ENCODE results near the gene LAPTM5.
"Not testable (repeated sequence)": the region's sequence is repeated elsewhere in the genome, so short reads cannot be mapped to it uniquely, and the experiment has no call there.

LAPTM5 gene

DNA sequence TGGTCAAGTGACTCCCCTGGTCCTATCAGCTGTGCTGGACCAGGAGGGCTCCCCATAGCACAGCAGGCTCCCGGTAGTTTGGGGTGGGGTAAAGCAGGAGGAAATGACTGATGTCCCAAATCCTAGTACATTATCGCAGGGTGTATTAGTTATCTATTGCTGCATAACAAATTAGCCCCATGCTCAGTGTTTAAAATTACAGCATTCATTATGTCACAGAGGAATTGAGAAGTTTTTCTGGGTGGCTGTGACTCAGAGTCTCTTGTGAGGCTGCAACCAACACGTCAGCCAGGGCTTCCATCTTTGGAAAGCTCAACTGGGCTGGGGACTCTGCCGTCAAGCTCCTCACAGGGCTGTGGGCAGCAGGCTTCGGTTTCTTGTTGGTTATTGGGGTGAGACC lies 34.3 kb upstream of the LAPTM5 start:
- no peaks in the 10 kb centered on the region for H3K4me1 ChIP-seq (ENCODE audit: control insufficient read depth in 1 of 2, insufficient read depth in 2 of 2, low read length in 2 of 2)
- no peak overlapping the region for H2AK5ac ChIP-seq (ENCODE audit: low read length)
- H3K79me1 ChIP-seq (ENCODE audit: low read length), result no peaks in the 10 kb centered on the region
- H3K18ac ChIP-seq (ENCODE audit: low read length), result no peak overlapping the region
- H2BK5ac ChIP-seq (ENCODE audit: low read depth, low read length, poor library complexity), result no peak overlapping the region
- no peak overlapping the region for H3K4ac ChIP-seq (ENCODE audit: low read depth, low read length)
- no peak overlapping the region for H2AFZ ChIP-seq (ENCODE audit: insufficient read depth, low read length, poor library complexity)
- H2BK120ac ChIP-seq (ENCODE audit: insufficient read depth, low read length, poor library complexity), result no peak overlapping the region
- H3K14ac ChIP-seq (ENCODE audit: low read length), result no peak overlapping the region
- no peak overlapping the region for H3K4me3 ChIP-seq (ENCODE audit: low read depth, low read length)
- no peak overlapping the region for H4K12ac ChIP-seq (ENCODE audit: low read depth, low read length)
- H3K79me2 ChIP-seq (ENCODE audit: control insufficient read depth, insufficient read depth, low read length, poor library complexity), result no peaks in the 10 kb centered on the region
- H4K8ac ChIP-seq (ENCODE audit: low read depth, low read length), result no peak overlapping the region
- no peak overlapping the region for H3K23ac ChIP-seq (ENCODE audit: low read length)
- no peak overlapping the region for H4K91ac ChIP-seq (ENCODE audit: low read depth, low read length)
- no peak overlapping the region for H2BK12ac ChIP-seq (ENCODE audit: low read length)
- no peak overlapping the region for H3K27ac ChIP-seq (ENCODE audit: low read depth, low read length)
- H3K9me3 ChIP-seq (ENCODE audit: insufficient read depth, low read depth, low read length), result no peaks in the 10 kb centered on the region
- no peaks in the 10 kb centered on the region for H3K27me3 ChIP-seq (ENCODE audit: insufficient read depth, low read length)
- DNase-seq, result no peak
- H3K4me2 ChIP-seq (ENCODE audit: low read length), result no peak overlapping the region
- no CpG with 5 or more reads among the region's 5 CpGs for WGBS (ENCODE audit: extremely low coverage, insufficient coverage, insufficient read length)
- no peak overlapping the region for H3K9ac ChIP-seq (ENCODE audit: low read length)
- no peaks in the 10 kb centered on the region for H3K36me3 ChIP-seq (ENCODE audit: control insufficient read depth in 1 of 2, insufficient read depth in 2 of 2, low read length in 2 of 2)

DNA sequence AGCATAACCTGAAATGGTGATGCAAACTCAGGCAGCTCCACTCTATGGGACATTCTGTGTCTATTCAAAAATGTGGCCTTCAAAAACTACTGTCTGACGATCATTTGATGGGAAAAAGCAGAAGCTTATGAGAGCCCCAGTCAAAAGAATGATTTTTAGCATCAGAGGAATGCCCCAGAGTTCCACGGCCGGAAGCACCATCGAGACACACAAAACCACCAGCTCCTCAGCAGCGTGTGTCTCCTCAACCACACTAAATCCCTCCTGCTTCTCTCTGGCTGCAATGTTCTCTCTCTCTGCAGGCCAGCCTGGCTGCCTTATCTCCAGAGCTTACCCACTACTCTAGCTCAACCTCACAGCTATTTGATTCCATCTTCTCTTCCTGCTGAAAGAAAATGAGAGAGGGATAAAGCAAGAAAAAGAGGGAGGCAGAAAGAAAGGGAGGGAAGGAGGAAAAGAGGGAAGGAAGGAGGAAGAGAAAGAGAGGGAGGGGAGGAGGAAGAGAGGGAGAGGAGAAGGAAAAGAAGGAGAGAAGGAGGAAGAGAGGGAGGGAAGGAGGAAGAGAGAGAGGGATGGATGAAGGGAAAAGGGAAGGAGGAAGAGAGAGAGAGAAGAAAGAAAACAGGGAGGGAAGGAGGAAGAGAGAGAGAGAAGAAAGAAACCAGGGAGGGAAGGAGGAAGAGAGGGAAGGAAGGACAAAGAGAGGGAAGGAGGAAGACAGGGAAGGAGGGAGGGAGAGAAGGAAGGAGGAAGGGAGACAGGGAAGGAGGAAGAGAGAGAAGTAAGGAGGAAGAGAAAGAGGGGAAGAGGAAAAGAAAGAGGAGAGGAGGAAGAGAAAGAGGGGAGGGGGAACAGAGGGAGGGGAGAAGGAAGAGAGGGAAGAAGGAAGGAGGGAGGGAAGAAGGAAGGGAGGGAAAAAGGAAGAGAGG lies 33.5 kb upstream of the LAPTM5 start:
- no peak overlapping the region for H2BK12ac ChIP-seq (ENCODE audit: low read length)
- no peak overlapping the region for H3K27ac ChIP-seq (ENCODE audit: low read depth, low read length)
- no peaks in the 10 kb centered on the region for H3K79me2 ChIP-seq (ENCODE audit: control insufficient read depth, insufficient read depth, low read length, poor library complexity)
- no peaks in the 10 kb centered on the region for H3K4me1 ChIP-seq (ENCODE audit: control insufficient read depth in 1 of 2, insufficient read depth in 2 of 2, low read length in 2 of 2)
- no peak overlapping the region for H2BK120ac ChIP-seq (ENCODE audit: insufficient read depth, low read length, poor library complexity)
- no peak overlapping the region for H3K9ac ChIP-seq (ENCODE audit: low read length)
- H4K8ac ChIP-seq (ENCODE audit: low read depth, low read length), result no peak overlapping the region
- no peak overlapping the region for H3K23ac ChIP-seq (ENCODE audit: low read length)
- no peak overlapping the region for H4K12ac ChIP-seq (ENCODE audit: low read depth, low read length)
- no peak overlapping the region for H3K4ac ChIP-seq (ENCODE audit: low read depth, low read length)
- H3K9me3 ChIP-seq (ENCODE audit: insufficient read depth, low read depth, low read length), result no peaks in the 10 kb centered on the region
- H4K91ac ChIP-seq (ENCODE audit: low read depth, low read length), result no peak overlapping the region
- WGBS (ENCODE audit: extremely low coverage, insufficient coverage, insufficient read length), result no CpG with 5 or more reads among the region's 5 CpGs
- no peaks in the 10 kb centered on the region for H3K79me1 ChIP-seq (ENCODE audit: low read length)
- no peak overlapping the region for H3K18ac ChIP-seq (ENCODE audit: low read length)
- H2AK5ac ChIP-seq (ENCODE audit: low read length), result no peak overlapping the region
- no peak overlapping the region for H3K14ac ChIP-seq (ENCODE audit: low read length)
- no peak overlapping the region for H3K4me2 ChIP-seq (ENCODE audit: low read length)
- no peaks in the 10 kb centered on the region for H3K27me3 ChIP-seq (ENCODE audit: insufficient read depth, low read length)
- no peak overlapping the region for H3K4me3 ChIP-seq (ENCODE audit: low read depth, low read length)
- no peaks in the 10 kb centered on the region for H3K36me3 ChIP-seq (ENCODE audit: control insufficient read depth in 1 of 2, insufficient read depth in 2 of 2, low read length in 2 of 2)
- no peak for DNase-seq
- no peak overlapping the region for H2AFZ ChIP-seq (ENCODE audit: insufficient read depth, low read length, poor library complexity)
- H2BK5ac ChIP-seq (ENCODE audit: low read depth, low read length, poor library complexity), result no peak overlapping the region

GRCh38 chr1:30790256-30790525 lies 32.6 kb upstream of the LAPTM5 start:
- H2BK12ac ChIP-seq (ENCODE audit: low read length); H3K9me3 ChIP-seq (ENCODE audit: insufficient read depth, low read depth, low read length); H3K79me2 ChIP-seq (ENCODE audit: control insufficient read depth, insufficient read depth, low read length, poor library complexity); H4K8ac ChIP-seq (ENCODE audit: low read depth, low read length); H3K23ac ChIP-seq (ENCODE audit: low read length); H3K27ac ChIP-seq (ENCODE audit: low read depth, low read length); H3K4me2 ChIP-seq (ENCODE audit: low read length); H2BK120ac ChIP-seq (ENCODE audit: insufficient read depth, low read length, poor library complexity); H3K9ac ChIP-seq (ENCODE audit: low read length); H3K4ac ChIP-seq (ENCODE audit: low read depth, low read length); H4K91ac ChIP-seq (ENCODE audit: low read depth, low read length); H2AFZ ChIP-seq (ENCODE audit: insufficient read depth, low read length, poor library complexity); H3K18ac ChIP-seq (ENCODE audit: low read length); H3K4me1 ChIP-seq (ENCODE audit: control insufficient read depth in 1 of 2, insufficient read depth in 2 of 2, low read length in 2 of 2); H4K12ac ChIP-seq (ENCODE audit: low read depth, low read length); H3K79me1 ChIP-seq (ENCODE audit: low read length); H2AK5ac ChIP-seq (ENCODE audit: low read length); H2BK5ac ChIP-seq (ENCODE audit: low read depth, low read length, poor library complexity); DNase-seq; H3K4me3 ChIP-seq (ENCODE audit: low read depth, low read length); H3K27me3 ChIP-seq (ENCODE audit: insufficient read depth, low read length); H3K36me3 ChIP-seq (ENCODE audit: control insufficient read depth in 1 of 2, insufficient read depth in 2 of 2, low read length in 2 of 2); H3K14ac ChIP-seq (ENCODE audit: low read length): not testable (repeated sequence)
- no CpG with 5 or more reads among the region's 5 CpGs for WGBS (ENCODE audit: extremely low coverage, insufficient coverage, insufficient read length)

DNA sequence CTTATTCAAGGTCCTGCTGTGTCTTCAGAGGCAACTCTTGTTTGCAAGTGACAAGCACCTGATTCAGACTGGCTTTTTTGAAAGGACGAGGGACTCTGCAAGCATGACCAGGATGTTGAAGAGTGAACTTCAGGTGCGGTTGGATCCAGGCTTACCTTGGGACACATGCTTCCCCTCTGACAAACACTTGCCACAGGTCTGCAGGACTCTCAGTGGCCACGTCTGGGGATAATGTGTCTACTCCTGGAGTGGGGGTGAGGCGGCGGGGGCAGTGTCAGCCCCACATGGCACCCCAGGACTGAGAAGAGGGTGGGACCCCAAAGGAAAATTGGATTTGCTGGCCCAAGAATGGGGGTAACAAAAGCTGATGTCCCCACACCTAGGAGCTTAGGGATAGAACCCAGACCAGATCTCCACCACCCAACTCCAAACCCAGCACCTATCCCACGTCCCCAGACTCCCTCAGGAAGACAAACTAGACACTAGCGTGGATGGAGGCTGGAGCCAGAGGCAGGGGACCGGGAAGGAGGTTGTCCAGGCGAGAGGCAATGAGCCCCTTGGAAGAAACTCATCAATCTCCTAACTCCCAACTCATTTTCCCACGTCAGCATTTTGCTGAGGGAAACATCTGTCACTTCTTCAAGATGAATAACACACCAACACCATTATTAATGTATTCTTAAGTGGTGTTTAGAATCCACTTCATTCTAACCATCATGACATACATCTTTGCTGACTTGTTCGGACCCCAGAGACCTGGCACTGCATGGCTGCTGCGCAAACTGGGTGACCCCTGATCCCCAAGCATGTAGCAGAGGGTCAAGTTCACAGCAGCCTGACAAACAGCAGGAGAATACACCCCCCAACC lies 32.0 kb upstream of the LAPTM5 start:
- Histone ChIP-seq H3K4ac (ENCODE audit: low read depth, low read length) (no peak overlapping the region), H3K18ac (ENCODE audit: low read length) (no peak overlapping the region), H3K79me2 (ENCODE audit: control insufficient read depth, insufficient read depth, low read length, poor library complexity) (no peaks in the 10 kb centered on the region), H4K91ac (ENCODE audit: low read depth, low read length) (no peak overlapping the region), H4K8ac (ENCODE audit: low read depth, low read length) (no peak overlapping the region), H3K9me3 (ENCODE audit: insufficient read depth, low read depth, low read length) (peaks cover 1% of the 10 kb centered on the region), H2BK12ac (ENCODE audit: low read length) (no peak overlapping the region), H3K36me3 (ENCODE audit: control insufficient read depth in 1 of 2, insufficient read depth in 2 of 2, low read length in 2 of 2) (no peaks in the 10 kb centered on the region), H3K9ac (ENCODE audit: low read length) (no peak overlapping the region), H3K23ac (ENCODE audit: low read length) (no peak overlapping the region), H2BK120ac (ENCODE audit: insufficient read depth, low read length, poor library complexity) (no peak overlapping the region), H3K4me3 (ENCODE audit: low read depth, low read length) (no peak overlapping the region), H3K27ac (ENCODE audit: low read depth, low read length) (no peak overlapping the region), H2AK5ac (ENCODE audit: low read length) (no peak overlapping the region), H3K4me1 (ENCODE audit: control insufficient read depth in 1 of 2, insufficient read depth in 2 of 2, low read length in 2 of 2) (no peaks in the 10 kb centered on the region), H3K4me2 (ENCODE audit: low read length) (no peak overlapping the region), H3K79me1 (ENCODE audit: low read length) (no peaks in the 10 kb centered on the region), H3K27me3 (ENCODE audit: insufficient read depth, low read length) (no peaks in the 10 kb centered on the region), H3K14ac (ENCODE audit: low read length) (no peak overlapping the region), H2BK5ac (ENCODE audit: low read depth, low read length, poor library complexity) (no peak overlapping the region), H2AFZ (ENCODE audit: insufficient read depth, low read length, poor library complexity) (no peak overlapping the region), H4K12ac (ENCODE audit: low read depth, low read length) (no peak overlapping the region)
- DNase-seq, result no peak
- WGBS (ENCODE audit: extremely low coverage, insufficient coverage, insufficient read length), result no CpG with 5 or more reads among the region's 12 CpGs
